IMR-90 (cell line): ENCODE results near the gene GNAT3. TPM values are rescaled to one million over a fixed set of nuclear protein-coding genes. Genes with fewer than 3 reads are reported as not detected.

Source experiments
- ATAC-seq: fragments of 200-7000 bp; cut with Tn5 transposase; 2 replicates; pipeline ENCODE4 v1.9.1; 2020; ENCODE audit warnings: low read depth, mild to moderate bottlenecking, moderate library complexity
- BruUV-seq: library from RNA; stranded (reverse); fragments of 400-500 nt; replicated peaks from 2 replicates; lab custom pipeline; 2021; lab: Mats Ljungman, UMichigan
- CTCF ChIA-PET: fragments of 300-600 bp; formaldehyde crosslinking; extraction: SDS; loops from one replicate; lab custom pipeline; 2021; ENCODE audit warnings: antibody characterized with exemption; lab: Yijun Ruan, JAX
- POLR2A ChIA-PET: fragments of 300-600 bp; sonication (Branson Sonifier 250); formaldehyde crosslinking; loops from one replicate; lab custom pipeline; 2022; ENCODE audit warnings: antibody characterized with exemption; ENCODE audit not compliant: unreplicated experiment; lab: Charles Lee
- DNase-seq: peaks from one replicate; pipeline ENCODE4 v3.0.0; 2013
- H2AFZ ChIP-seq: replicated peaks from 2 replicates; pipeline ENCODE3; 2013; ENCODE audit warnings: low read length, mild to moderate bottlenecking; ENCODE audit not compliant: poor library complexity
- H2AK5ac ChIP-seq: 2 replicates; pipeline ENCODE4 v1.6.1; 2013; ENCODE audit warnings: low read depth, low read length, inconsistent platforms
- H2AK9ac ChIP-seq: replicated peaks from 2 replicates; pipeline ENCODE3; 2013; ENCODE audit warnings: mild to moderate bottlenecking, low read depth, low read length, moderate library complexity; ENCODE audit not compliant: poor library complexity
- H2BK120ac ChIP-seq: 2 replicates; pipeline ENCODE4 v1.6.1; 2013; ENCODE audit warnings: low read depth, low read length, inconsistent platforms
- H2BK15ac ChIP-seq: 3 replicates; pipeline ENCODE4 v1.6.1; 2013; ENCODE audit warnings: low read depth, low read length, inconsistent platforms
- H2BK20ac ChIP-seq: 2 replicates; pipeline ENCODE4 v1.6.1; 2013; ENCODE audit warnings: low read depth, mild to moderate bottlenecking, inconsistent platforms, low read length, moderate library complexity
- H2BK5ac ChIP-seq: 2 replicates; pipeline ENCODE4 v1.6.1; 2013; ENCODE audit warnings: mild to moderate bottlenecking, low read depth, low read length, inconsistent platforms; ENCODE audit not compliant: poor library complexity, severe bottlenecking
- H3K14ac ChIP-seq: replicated peaks from 2 replicates; pipeline ENCODE4 v1.6.1; 2013; ENCODE audit warnings: low read depth, low read length, inconsistent platforms
- H3K18ac ChIP-seq: 2 replicates; pipeline ENCODE4 v1.6.1; 2013; ENCODE audit warnings: low read depth, low read length, control low read depth
- H3K23ac ChIP-seq: 2 replicates; pipeline ENCODE4 v1.6.1; 2013; ENCODE audit warnings: low read depth, low read length, inconsistent platforms
- H3K27ac ChIP-seq: 2 replicates; pipeline ENCODE4 v1.5.1; 2013; ENCODE audit warnings: mild to moderate bottlenecking, control low read depth, low read length; ENCODE audit not compliant: insufficient read depth
- H3K27me3 ChIP-seq: 2 replicates; pipeline ENCODE4 v1.6.1; 2013; ENCODE audit warnings: low read length; ENCODE audit not compliant: control insufficient read depth, insufficient read depth
- H3K36me3 ChIP-seq: 2 replicates; pipeline ENCODE4 v1.6.1; 2013; ENCODE audit warnings: low read length, mixed read lengths; ENCODE audit not compliant: control insufficient read depth, insufficient read depth
- H3K4ac ChIP-seq: 2 replicates; pipeline ENCODE4 v1.6.1; 2013; ENCODE audit warnings: low read depth, low read length, inconsistent platforms
- H3K4me1 ChIP-seq: 2 replicates; pipeline ENCODE4 v1.6.1; 2013; ENCODE audit warnings: low read length, mixed read lengths; ENCODE audit not compliant: control insufficient read depth, insufficient read depth
- H3K4me2 ChIP-seq: 2 replicates; pipeline ENCODE4 v1.6.1; 2013; ENCODE audit warnings: low read depth, mild to moderate bottlenecking, control low read depth, low read length, moderate library complexity
- H3K4me3 ChIP-seq: 2 replicates; pipeline ENCODE4 v1.5.1; 2013; ENCODE audit warnings: low read depth, mild to moderate bottlenecking, control low read depth, low read length, moderate library complexity; ENCODE audit not compliant: insufficient read depth
- H3K56ac ChIP-seq: 2 replicates; pipeline ENCODE4 v1.6.1; 2013; ENCODE audit warnings: low read length, inconsistent platforms; ENCODE audit not compliant: insufficient read depth; ENCODE audit errors: extremely low read depth
- H3K79me1 ChIP-seq, 2 experiments: 2 replicates each; pipeline ENCODE4 v1.6.1; 2013; ENCODE audit warnings: low read length in 2 of 2, inconsistent platforms in 1 of 2, low read depth in 1 of 2
- H3K9ac ChIP-seq: 2 replicates; pipeline ENCODE4 v1.6.1; 2013; ENCODE audit warnings: low read depth, low read length, control low read depth
- H3K9me1 ChIP-seq: 2 replicates; pipeline ENCODE4 v1.6.1; 2013; ENCODE audit warnings: low read length, inconsistent platforms; ENCODE audit not compliant: insufficient read depth
- H3K9me3 ChIP-seq: 2 replicates; pipeline ENCODE4 v1.6.1; 2013; ENCODE audit warnings: low read length; ENCODE audit not compliant: control insufficient read depth, insufficient read depth
- H4K20me1 ChIP-seq: 2 replicates; pipeline ENCODE4 v1.6.1; 2013; ENCODE audit warnings: low read length, inconsistent platforms; ENCODE audit not compliant: insufficient read depth
- H4K5ac ChIP-seq: 2 replicates; pipeline ENCODE4 v1.6.1; 2013; ENCODE audit warnings: mild to moderate bottlenecking, low read depth, low read length, control low read depth
- H4K8ac ChIP-seq, 2 experiments: 2 replicates each; pipeline ENCODE4 v1.6.1; 2013; ENCODE audit warnings: low read depth in 2 of 2, low read length in 2 of 2, control low read depth in 1 of 2, inconsistent platforms in 1 of 2
- H4K91ac ChIP-seq: 2 replicates; pipeline ENCODE4 v1.6.1; 2013; ENCODE audit warnings: low read depth, low read length, inconsistent platforms; ENCODE audit not compliant: insufficient read depth
- BHLHE40 ChIP-seq: fragments of 150-350 bp; IDR thresholded peaks from 2 replicates; pipeline ENCODE4 v1.6.1; 2016; ENCODE audit warnings: mild to moderate bottlenecking, low read depth, low read length
- CEBPB ChIP-seq: IDR thresholded peaks from 2 replicates; pipeline ENCODE4 v1.6.1; 2012; ENCODE audit warnings: low read depth, low read length, improper control_type of control experiment
- CHD1 ChIP-seq: IDR thresholded peaks from 2 replicates; pipeline ENCODE4 v1.6.1; 2012; ENCODE audit warnings: low read depth, low read length, improper control_type of control experiment
- CTCF ChIP-seq: conservative IDR thresholded peaks from 2 replicates; pipeline ENCODE4 v1.5.1; 2012; ENCODE audit warnings: mild to moderate bottlenecking, low read depth, low read length, improper control_type of control experiment
- FOS ChIP-seq: fragments of 150-350 bp; IDR thresholded peaks from 2 replicates; pipeline ENCODE4 v1.6.1; 2016; ENCODE audit warnings: low read depth, low read length
- MAFK ChIP-seq: IDR thresholded peaks from 2 replicates; pipeline ENCODE4 v1.6.1; 2012; ENCODE audit warnings: low read depth, low read length, improper control_type of control experiment
- MAZ ChIP-seq: IDR thresholded peaks from 2 replicates; pipeline ENCODE4 v1.6.1; 2012; ENCODE audit warnings: low read depth, mild to moderate bottlenecking, low read length, improper control_type of control experiment, moderate library complexity, borderline replicate concordance
- MXI1 ChIP-seq: IDR thresholded peaks from 2 replicates; pipeline ENCODE4 v1.6.1; 2012; ENCODE audit warnings: low read depth, mild to moderate bottlenecking, low read length, moderate library complexity, borderline replicate concordance
- NFE2L2 ChIP-seq: fragments of 150-350 bp; IDR thresholded peaks from 2 replicates; pipeline ENCODE4 v1.6.1; 2016; ENCODE audit warnings: low read depth, mild to moderate bottlenecking, low read length
- POLR2A ChIP-seq: IDR thresholded peaks from 2 replicates; pipeline ENCODE4 v1.6.1; 2012; ENCODE audit warnings: mild to moderate bottlenecking, low read depth, low read length
- RAD21 ChIP-seq: IDR thresholded peaks from 2 replicates; pipeline ENCODE4 v1.6.1; 2012; ENCODE audit warnings: low read length, improper control_type of control experiment
- RCOR1 ChIP-seq: IDR thresholded peaks from 2 replicates; pipeline ENCODE4 v1.6.1; 2012; ENCODE audit warnings: mild to moderate bottlenecking, low read length, improper control_type of control experiment; ENCODE audit not compliant: insufficient replicate concordance
- SMC3 ChIP-seq: fragments of 150-350 bp; IDR thresholded peaks from 2 replicates; pipeline ENCODE4 v1.6.1; 2016; ENCODE audit warnings: low read depth, mild to moderate bottlenecking, antibody characterized with exemption, low read length, moderate library complexity
- USF2 ChIP-seq: fragments of 150-350 bp; IDR thresholded peaks from 2 replicates; pipeline ENCODE4 v1.6.1; 2017; ENCODE audit warnings: mild to moderate bottlenecking, antibody characterized with exemption, low read length, low read depth
- WGBS, 2 experiments: methylation state at CpG; one replicate each; pipeline versions ENCODE4 v1.1.5 to v1.1.7; 2013; ENCODE audit warnings: missing lambda C conversion rate in 2 of 2; ENCODE audit not compliant: insufficient read length in 1 of 2; ENCODE audit errors: extremely low coverage in 2 of 2; 5-methylcytosine and 5-hydroxymethylcytosine counted together
- dilution Hi-C: fragments of 300-500 bp; cut with HindIII; formaldehyde crosslinking; loops from one replicate; pipeline ENCODE4 v1.14.3; 2018; ENCODE audit warnings: low sequenced_read_pairs; ENCODE audit not compliant: unreplicated experiment
- in situ Hi-C: fragments of 300-500 bp; cut with MboI; formaldehyde crosslinking; loops from 3 replicates; pipeline ENCODE4 v1.14.3; 2019; ENCODE audit warnings: low sequenced_read_pairs, inconsistent platforms, mixed read lengths
- intact Hi-C: fragments of 100-400 bp; cut with micrococcal nuclease; formaldehyde crosslinking; loops from 2 replicates; pipeline ENCODE4 v1.10.0; 2022
- polyA plus RNA-seq, 3 experiments: library from polyadenylated mRNA; depleted of rRNA; stranded (reverse); fragments of >200 nt; gene quantifications; 2 replicates each; pipeline ENCODE4 v1.2.3, GENCODE V29; 2012; ENCODE audit warnings: low replicate concordance in 1 of 3
- total RNA-seq: library from RNA; depleted of rRNA; stranded (reverse); fragments of >200 nt; gene quantifications from 2 replicates; pipeline ENCODE4 v1.2.3, GENCODE V29; 2012

Gene GNAT3
- total and polyA plus RNA-seq, 2 of the 4 experiments (the other 2 are of a cell fraction) = not detected

- no CpG with 5 or more reads among the region's 2 CpGs for WGBS, 2 experiments
Observed at GRCh38 chr7:80420876-80421275, 91.0 kb downstream of the GNAT3 start.

More at GRCh38 chr7:80420876-80421275, 91.0 kb downstream of the GNAT3 start:
- Histone ChIP-seq H3K56ac (no peak overlapping the region), H3K18ac (no peak overlapping the region), H4K20me1 (no peaks in the 10 kb centered on the region), H4K5ac (no peak overlapping the region), H3K36me3 (no peaks in the 10 kb centered on the region), H3K9ac (no peak overlapping the region), H4K91ac (no peak overlapping the region), H3K9me1 (no peaks in the 10 kb centered on the region), H2AK5ac (no peak overlapping the region), H3K23ac (no peak overlapping the region), H3K4me1 (no peaks in the 10 kb centered on the region), H3K4ac (no peak overlapping the region), H3K14ac (no peak overlapping the region), H3K27ac (no peak overlapping the region), H4K8ac (no peak overlapping the region), H3K9me3 (no peaks in the 10 kb centered on the region), H2BK120ac (no peak overlapping the region), H3K4me2 (no peak overlapping the region), H3K79me1 (no peaks in the 10 kb centered on the region), H2AFZ (no peak overlapping the region), H2AK9ac (no peak overlapping the region), H2BK20ac (no peak overlapping the region), H3K27me3 (no peaks in the 10 kb centered on the region), H2BK15ac (no peak overlapping the region), H2BK5ac (no peak overlapping the region), H3K4me3 (no peak overlapping the region)
- ATAC-seq = no peak
- intact Hi-C loops (no loop called here), in situ Hi-C loops (no loop called here), dilution Hi-C loops (no loop called here)
- DNase-seq = no peak
- CTCF ChIA-PET = no interaction called here
- POLR2A ChIA-PET = no interaction called here
- TF ChIP-seq CTCF = no peak
- no peak for TF ChIP-seq CHD1
- TF ChIP-seq FOS = no peak
- TF ChIP-seq MAZ = no peak
- no peak for TF ChIP-seq POLR2A
- TF ChIP-seq NFE2L2 = no peak
- TF ChIP-seq MAFK = no peak
- no peak for TF ChIP-seq SMC3
- no peak for TF ChIP-seq MXI1
- no peak for TF ChIP-seq USF2
- TF ChIP-seq RAD21 = no peak
- no peak for TF ChIP-seq RCOR1
- no peak for TF ChIP-seq CEBPB
- no peak for TF ChIP-seq BHLHE40
- no TSS peak for BruUV-seq
